AG04449 (cell line): ENCODE results near the gene OR2D2.

Experiments used
- CTCF ChIA-PET: fragments of 350-600 bp; formaldehyde crosslinking; extraction: SDS; loops from one replicate; lab custom pipeline; 2021; ENCODE audit warnings: antibody characterized with exemption; lab: Yijun Ruan, JAX
- POLR2A ChIA-PET: fragments of 400-600, 350-600 bp; formaldehyde crosslinking; extraction: SDS; loops from one replicate; lab custom pipeline; 2020; ENCODE audit warnings: antibody characterized with exemption, inconsistent platforms; lab: Yijun Ruan, JAX
- DNase-seq: peaks from one replicate; pipeline ENCODE4 v3.0.0-alpha.2; 2010; ENCODE audit warnings: low read depth, low spot score
- H3K4me3 ChIP-seq: 2 replicates; pipeline ENCODE4 v1.5.1; 2011; ENCODE audit warnings: low read depth, mild to moderate bottlenecking, control low read depth, low read length
- CTCF ChIP-seq: IDR thresholded peaks from one replicate; pipeline ENCODE4 v1.5.1; 2011; ENCODE audit warnings: mild to moderate bottlenecking, moderate library complexity, low read length, control low read depth, inconsistent platforms; ENCODE audit not compliant: insufficient read depth; ENCODE audit errors: missing control alignments

OR2D2 gene

GRCh38 chr11:6844356-6844755 lies 47.9 kb downstream of the OR2D2 start:
- no peak for DNase-seq
- no peak overlapping the region for H3K4me3 ChIP-seq
- ChIA-PET CTCF (no interaction called here), POLR2A (no interaction called here)
- TF ChIP-seq CTCF = no peak

GRCh38 chr11:6843670-6844069 lies 48.6 kb downstream of the OR2D2 start:
- TF ChIP-seq CTCF = no peak
- no peak for DNase-seq
- ChIA-PET CTCF (no interaction called here), POLR2A (no interaction called here)
- H3K4me3 ChIP-seq = no peak overlapping the region

- ChIA-PET CTCF (no interaction called here), POLR2A (no interaction called here)
- H3K4me3 ChIP-seq = no peak overlapping the region
- TF ChIP-seq CTCF = no peak
- DNase-seq = no peak
These were observed 50.6 kb downstream of the OR2D2 start for GRCh38 chr11:6841694-6842093.
